ENCODE measurements around the gene UST. TPM values are rescaled to one million over a fixed set of nuclear protein-coding genes. Genes with fewer than 3 reads are reported as not detected.

Gene UST
- total RNA-seq, 1 donor from 2014 or later = 9.7 TPM

DNA sequence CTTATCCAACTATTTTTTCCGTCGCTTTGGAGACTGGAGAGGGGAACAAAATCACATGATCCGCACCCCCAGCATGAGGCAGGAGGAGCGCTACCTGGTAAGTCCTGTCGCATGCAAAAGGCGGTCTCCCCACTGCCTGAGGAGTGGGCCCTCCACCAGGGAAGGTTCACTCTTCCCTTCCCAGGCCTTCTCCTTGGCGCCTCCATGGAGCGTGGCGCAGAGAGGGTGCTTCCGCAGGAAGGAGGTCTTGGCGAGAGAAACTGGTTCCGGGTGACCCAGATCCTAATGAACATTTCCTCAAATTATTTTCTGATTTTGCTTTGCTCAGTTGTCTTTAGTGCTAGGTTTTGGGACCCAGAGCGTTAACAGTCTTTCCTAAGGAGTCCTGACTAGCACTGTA, 217.6 kb downstream of the UST start:
- Mint-ChIP-seq H3K4me1 (ENCODE audit: unreplicated experiment) (peaks cover 9% of the 10 kb centered on the region), H3K9me3 (no peaks in the 10 kb centered on the region), H3K27me3 (no peaks in the 10 kb centered on the region), H3K36me3 (peaks cover 11% of the 10 kb centered on the region), H3K27ac (no peak overlapping the region), H3K4me3 (no peak overlapping the region)
- TF ChIP-seq, protein P1, sequence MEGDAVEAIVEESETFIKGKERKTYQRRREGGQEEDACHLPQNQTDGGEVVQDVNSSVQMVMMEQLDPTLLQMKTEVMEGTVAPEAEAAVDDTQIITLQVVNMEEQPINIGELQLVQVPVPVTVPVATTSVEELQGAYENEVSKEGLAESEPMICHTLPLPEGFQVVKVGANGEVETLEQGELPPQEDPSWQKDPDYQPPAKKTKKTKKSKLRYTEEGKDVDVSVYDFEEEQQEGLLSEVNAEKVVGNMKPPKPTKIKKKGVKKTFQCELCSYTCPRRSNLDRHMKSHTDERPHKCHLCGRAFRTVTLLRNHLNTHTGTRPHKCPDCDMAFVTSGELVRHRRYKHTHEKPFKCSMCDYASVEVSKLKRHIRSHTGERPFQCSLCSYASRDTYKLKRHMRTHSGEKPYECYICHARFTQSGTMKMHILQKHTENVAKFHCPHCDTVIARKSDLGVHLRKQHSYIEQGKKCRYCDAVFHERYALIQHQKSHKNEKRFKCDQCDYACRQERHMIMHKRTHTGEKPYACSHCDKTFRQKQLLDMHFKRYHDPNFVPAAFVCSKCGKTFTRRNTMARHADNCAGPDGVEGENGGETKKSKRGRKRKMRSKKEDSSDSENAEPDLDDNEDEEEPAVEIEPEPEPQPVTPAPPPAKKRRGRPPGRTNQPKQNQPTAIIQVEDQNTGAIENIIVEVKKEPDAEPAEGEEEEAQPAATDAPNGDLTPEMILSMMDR (conservative IDR thresholded peaks at IDR 0.05) = no peak
- DNase-seq (ENCODE audit: extremely low spot score, unreplicated experiment) = no peak

DNA sequence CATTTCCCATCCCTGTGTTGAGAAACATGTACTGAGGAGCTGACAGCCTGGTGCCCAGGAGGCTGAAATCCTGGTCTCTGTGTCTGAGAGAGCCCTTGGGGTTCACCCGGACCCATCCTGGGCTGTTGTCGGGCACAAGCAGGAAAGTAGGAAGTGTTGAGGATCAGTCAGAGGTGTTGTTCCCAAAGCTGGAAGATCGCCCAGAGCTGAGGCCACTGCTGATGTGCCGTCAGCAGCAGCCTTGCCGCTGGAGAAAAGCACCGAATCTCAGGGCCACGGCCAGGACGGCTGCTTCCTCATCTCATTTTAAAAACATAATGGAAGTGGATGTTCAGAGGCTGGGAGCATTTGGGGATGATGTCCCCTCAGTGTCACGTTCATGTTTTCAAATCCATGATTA, 218.5 kb downstream of the UST start:
- Mint-ChIP-seq H3K36me3 (peaks cover 10% of the 10 kb centered on the region), H3K4me1 (ENCODE audit: unreplicated experiment) (peaks cover 13% of the 10 kb centered on the region), H3K27ac (no peak overlapping the region), H3K9me3 (no peaks in the 10 kb centered on the region), H3K4me3 (no peak overlapping the region), H3K27me3 (no peaks in the 10 kb centered on the region)
- no peak for DNase-seq (ENCODE audit: extremely low spot score, unreplicated experiment)
- TF ChIP-seq, protein P1 (conservative IDR thresholded peaks at IDR 0.05) = no peak

DNA sequence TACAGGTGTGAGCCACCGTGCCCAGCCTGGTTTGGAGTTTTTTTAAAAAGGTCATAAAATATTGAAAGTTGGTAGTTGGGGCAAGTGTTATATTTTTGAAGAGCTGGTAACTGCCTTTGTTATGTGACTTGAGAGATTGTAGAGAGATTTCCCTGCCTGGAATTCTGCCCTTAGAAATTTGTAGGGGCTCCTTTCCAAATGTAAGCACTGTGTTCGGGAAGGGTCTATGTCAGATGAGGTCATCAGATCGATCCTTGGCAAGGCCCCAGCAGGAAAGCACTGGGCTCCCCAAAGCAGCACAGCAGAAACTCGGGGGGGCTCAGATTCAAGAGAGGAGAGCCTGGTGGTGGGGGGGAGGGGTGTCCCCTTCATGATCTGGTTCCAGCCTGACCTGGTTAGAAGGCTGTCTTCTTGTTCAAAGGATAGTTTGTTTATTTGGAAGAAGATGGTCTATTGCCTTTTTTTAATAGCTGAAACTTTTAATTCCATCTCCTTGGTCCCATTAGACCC, 220.2 kb downstream of the UST start:
- Mint-ChIP-seq H3K4me1 (ENCODE audit: unreplicated experiment) (peaks cover 21% of the 10 kb centered on the region), H3K27ac (no peak overlapping the region), H3K27me3 (peaks cover 10% of the 10 kb centered on the region), H3K4me3 (no peak overlapping the region), H3K9me3 (no peaks in the 10 kb centered on the region), H3K36me3 (peaks cover 6% of the 10 kb centered on the region)
- TF ChIP-seq, protein P1 (conservative IDR thresholded peaks at IDR 0.05) = no peak
- no peak for DNase-seq (ENCODE audit: extremely low spot score, unreplicated experiment)

DNA sequence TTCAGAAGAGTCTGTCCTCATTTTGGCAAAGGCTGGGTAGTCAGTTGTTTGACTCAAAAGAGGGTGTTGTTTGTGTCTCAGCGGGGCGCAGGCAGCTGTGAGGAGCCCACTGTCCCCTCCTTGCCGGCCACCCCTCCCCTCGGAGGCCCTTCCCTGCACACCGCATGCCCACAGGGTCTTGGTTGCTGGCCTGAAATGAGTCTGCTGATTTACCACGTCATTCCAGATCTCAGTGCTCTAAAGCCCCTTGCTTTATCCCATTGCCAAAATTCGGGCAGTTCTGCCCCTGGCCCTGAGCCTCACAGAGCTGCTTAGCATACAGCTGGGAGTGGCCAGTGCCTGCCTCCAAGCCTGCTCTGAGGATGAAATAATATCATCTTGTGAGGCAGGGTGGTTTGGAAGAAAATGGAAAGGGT, 220.7 kb downstream of the UST start:
- no peak for DNase-seq (ENCODE audit: extremely low spot score, unreplicated experiment)
- no peak overlapping the region for H3K27ac Mint-ChIP-seq
- no peaks in the 10 kb centered on the region for H3K9me3 Mint-ChIP-seq
- TF ChIP-seq, protein P1 (conservative IDR thresholded peaks at IDR 0.05) = no peak
- H3K4me1 Mint-ChIP-seq (ENCODE audit: unreplicated experiment) = peaks cover 23% of the 10 kb centered on the region
- peaks cover 13% of the 10 kb centered on the region for H3K27me3 Mint-ChIP-seq
- H3K4me3 Mint-ChIP-seq = no peak overlapping the region
- H3K36me3 Mint-ChIP-seq = peaks cover 6% of the 10 kb centered on the region

DNA sequence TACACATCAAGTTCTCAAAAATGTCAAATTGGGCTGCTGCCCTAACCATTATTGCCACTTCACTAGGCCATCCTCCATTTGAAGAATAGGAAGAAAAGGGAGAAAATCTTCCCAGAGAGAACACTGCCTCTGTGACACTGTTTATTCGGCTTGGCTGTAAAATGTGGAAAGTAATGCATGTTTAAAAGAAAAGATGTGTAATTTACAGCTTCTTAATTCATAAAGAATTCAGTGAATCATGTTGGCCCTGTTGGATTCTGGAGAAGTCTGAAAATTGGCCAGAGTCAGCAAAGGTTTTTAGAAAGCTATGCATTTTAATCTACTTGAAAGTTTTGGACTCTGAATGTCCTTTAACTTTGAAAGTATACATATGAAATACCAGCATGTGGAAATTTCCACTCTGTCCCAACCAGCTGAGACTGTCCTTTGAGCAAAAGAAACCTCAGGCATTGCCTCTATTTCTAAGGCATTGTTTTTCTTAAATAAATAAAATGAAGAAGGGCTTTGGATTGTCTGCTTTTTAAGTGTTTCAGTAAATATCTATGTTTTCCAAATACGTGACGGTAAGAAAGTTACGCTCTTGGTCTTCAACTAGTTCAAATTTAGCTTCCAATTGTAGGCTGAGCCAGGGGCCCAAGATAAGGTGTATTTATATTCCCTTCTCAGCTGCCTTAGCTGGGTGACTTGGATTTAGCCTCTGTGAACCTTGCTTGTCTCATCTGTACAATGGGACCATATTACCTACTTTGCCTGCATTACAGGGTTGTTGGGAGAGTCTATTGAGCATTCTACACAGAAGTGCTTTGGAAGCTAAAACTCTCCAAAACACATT, 222.2 kb downstream of the UST start:
- H3K27me3 Mint-ChIP-seq = peaks cover 16% of the 10 kb centered on the region
- peaks cover 6% of the 10 kb centered on the region for H3K36me3 Mint-ChIP-seq
- no peak for DNase-seq (ENCODE audit: extremely low spot score, unreplicated experiment)
- TF ChIP-seq, protein P1 (conservative IDR thresholded peaks at IDR 0.05) = no peak
- H3K4me1 Mint-ChIP-seq (ENCODE audit: unreplicated experiment) = peaks cover 26% of the 10 kb centered on the region
- H3K4me3 Mint-ChIP-seq = no peak overlapping the region
- H3K9me3 Mint-ChIP-seq = no peaks in the 10 kb centered on the region
- peak overlapping the region; percentile 56 for H3K27ac Mint-ChIP-seq
